Measurements from ENCODE around the gene C1QA.
"Not testable (repeated sequence)": the region's sequence is repeated elsewhere in the genome, so short reads cannot be mapped to it uniquely, and the experiment has no call there.

The C1QA gene

DNA sequence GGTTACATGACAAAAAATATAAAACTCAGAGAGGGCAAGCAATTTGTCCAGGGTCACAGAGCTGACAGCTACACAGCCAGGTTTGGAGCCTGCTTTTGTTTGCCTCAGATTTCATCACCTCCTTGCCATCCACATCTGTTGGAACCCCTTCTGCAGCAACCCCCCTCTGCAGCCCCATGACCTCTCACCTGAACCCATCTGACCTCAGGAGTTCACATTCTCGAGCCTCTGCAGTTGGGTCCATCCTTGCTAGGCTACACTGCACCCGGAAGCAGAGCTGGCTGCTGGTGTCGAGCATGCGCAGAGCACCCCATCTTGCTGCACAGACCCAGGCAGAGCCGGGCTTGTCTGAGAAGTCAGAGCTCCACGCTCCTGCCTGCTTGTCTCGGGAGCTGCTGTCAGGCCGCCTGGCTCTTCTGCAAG lies 26.6 kb downstream of the C1QA start:
- in situ Hi-C loops (cut with HindIII; ENCODE audit: low sequenced_read_pairs): no loop called here
- TF ChIP-seq, protein P1, sequence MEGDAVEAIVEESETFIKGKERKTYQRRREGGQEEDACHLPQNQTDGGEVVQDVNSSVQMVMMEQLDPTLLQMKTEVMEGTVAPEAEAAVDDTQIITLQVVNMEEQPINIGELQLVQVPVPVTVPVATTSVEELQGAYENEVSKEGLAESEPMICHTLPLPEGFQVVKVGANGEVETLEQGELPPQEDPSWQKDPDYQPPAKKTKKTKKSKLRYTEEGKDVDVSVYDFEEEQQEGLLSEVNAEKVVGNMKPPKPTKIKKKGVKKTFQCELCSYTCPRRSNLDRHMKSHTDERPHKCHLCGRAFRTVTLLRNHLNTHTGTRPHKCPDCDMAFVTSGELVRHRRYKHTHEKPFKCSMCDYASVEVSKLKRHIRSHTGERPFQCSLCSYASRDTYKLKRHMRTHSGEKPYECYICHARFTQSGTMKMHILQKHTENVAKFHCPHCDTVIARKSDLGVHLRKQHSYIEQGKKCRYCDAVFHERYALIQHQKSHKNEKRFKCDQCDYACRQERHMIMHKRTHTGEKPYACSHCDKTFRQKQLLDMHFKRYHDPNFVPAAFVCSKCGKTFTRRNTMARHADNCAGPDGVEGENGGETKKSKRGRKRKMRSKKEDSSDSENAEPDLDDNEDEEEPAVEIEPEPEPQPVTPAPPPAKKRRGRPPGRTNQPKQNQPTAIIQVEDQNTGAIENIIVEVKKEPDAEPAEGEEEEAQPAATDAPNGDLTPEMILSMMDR (IDR thresholded peaks at IDR 0.05; ENCODE audit: low read depth, low read length): no peak
- DNase-seq (ENCODE audit: low read depth, low spot score): no peak
- H3K4me3 ChIP-seq (ENCODE audit: low read depth, low read length): no peak overlapping the region

DNA sequence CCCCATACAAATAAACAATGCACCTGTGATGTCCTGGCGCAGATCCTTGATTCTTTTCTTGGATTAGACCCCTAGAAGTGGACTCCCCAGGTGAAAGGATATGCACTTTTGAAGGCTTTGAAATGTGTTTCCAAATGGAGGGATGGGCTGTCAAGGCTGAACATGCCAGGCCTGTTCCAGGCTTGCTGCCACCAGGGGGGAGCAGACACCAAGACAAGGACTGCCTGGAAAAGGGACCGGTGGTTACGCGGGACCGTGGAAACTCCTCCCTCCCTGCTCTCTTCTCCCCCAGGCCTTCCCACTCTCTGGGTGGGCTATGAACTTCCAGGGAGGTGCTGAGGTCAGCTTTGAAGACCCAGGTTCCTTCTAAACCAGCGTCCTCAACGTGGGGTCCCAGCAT lies 29.3 kb downstream of the C1QA start:
- no peak overlapping the region for H3K4me3 ChIP-seq (ENCODE audit: low read depth, low read length)
- DNase-seq (ENCODE audit: low read depth, low spot score): peak; percentile 20
- TF ChIP-seq, protein P1 (IDR thresholded peaks at IDR 0.05; ENCODE audit: low read depth, low read length): peak; percentile 66
- in situ Hi-C loops (cut with HindIII; ENCODE audit: low sequenced_read_pairs): no loop called here

DNA sequence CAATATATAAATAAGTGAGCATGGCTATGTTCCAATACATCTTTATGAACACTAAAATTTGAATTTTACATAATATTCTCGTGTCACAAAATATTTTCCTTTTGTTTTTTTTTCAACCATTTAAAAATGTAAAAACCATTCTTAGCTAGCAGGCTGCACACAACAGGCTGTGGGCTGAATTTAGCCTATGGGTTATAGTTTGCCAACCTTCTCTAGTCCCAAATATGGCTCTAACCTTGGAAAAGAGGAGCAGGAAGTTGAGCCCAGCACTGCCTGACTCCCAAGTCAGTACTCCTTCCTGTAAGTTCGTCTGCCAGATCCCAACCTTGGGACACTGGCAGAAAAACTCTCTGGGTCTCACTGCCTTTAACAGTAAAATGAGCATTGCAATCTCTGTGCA lies 30.0 kb downstream of the C1QA start:
- in situ Hi-C loops (cut with HindIII; ENCODE audit: low sequenced_read_pairs): no loop called here
- TF ChIP-seq, protein P1 (IDR thresholded peaks at IDR 0.05; ENCODE audit: low read depth, low read length): no peak
- DNase-seq (ENCODE audit: low read depth, low spot score): no peak
- no peak overlapping the region for H3K4me3 ChIP-seq (ENCODE audit: low read depth, low read length)

DNA sequence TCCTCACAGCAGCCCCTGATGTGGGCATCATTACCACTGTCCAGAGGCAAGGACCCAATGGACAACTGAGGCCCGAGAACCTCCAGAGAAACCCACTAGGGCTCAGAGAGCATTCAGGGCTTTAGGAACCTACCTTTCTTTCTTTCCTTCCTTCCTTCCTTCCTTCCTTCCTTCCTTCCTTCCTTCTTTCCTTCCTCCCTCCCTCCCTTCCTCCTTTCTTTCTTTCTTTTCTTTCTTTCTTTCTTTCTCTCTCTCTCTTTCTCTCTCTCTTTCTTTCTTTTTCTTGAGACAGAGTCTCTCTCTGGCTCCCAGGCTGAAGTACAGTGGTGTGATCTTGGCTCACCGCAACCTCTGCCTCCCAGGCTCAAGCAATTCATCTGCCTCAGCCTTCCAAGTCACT lies 32.4 kb downstream of the C1QA start:
- H3K4me3 ChIP-seq (ENCODE audit: low read depth, low read length); in situ Hi-C loops (cut with HindIII; ENCODE audit: low sequenced_read_pairs); DNase-seq (ENCODE audit: low read depth, low spot score): not testable (repeated sequence)

DNA sequence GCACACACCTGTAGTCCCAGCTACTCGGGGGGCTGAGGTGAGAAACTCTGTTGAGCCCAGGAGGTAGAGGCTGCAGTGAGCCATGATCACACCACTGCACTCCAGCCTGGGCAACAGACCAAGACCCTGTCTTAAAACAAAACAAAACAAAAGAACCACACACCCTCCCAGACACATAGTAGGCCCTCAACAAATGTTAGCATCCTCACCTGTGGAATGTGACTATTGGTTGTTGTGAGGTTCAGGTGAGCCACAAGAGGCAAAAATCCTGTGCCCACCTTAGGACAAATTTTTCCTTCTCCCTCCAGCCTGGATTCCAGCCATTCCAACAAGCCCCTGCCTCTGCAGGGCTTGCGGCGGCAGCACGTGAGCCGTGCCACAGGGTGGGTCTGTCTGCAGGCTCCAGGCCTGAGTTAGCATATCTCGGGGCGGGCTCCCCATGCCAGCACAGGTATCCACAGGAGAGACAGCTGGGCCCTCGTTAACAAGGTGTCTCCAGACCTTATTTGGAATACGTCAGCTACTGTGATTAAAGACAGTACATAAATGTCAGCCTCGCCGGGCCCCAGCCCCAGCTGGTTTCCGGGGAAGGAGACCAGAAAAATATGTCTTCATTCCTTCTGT lies 34.0 kb downstream of the C1QA start:
- in situ Hi-C loops (cut with HindIII; ENCODE audit: low sequenced_read_pairs): no loop called here
- DNase-seq (ENCODE audit: low read depth, low spot score): no peak
- no peak overlapping the region for H3K4me3 ChIP-seq (ENCODE audit: low read depth, low read length)
- TF ChIP-seq, protein P1 (IDR thresholded peaks at IDR 0.05; ENCODE audit: low read depth, low read length): no peak

DNA sequence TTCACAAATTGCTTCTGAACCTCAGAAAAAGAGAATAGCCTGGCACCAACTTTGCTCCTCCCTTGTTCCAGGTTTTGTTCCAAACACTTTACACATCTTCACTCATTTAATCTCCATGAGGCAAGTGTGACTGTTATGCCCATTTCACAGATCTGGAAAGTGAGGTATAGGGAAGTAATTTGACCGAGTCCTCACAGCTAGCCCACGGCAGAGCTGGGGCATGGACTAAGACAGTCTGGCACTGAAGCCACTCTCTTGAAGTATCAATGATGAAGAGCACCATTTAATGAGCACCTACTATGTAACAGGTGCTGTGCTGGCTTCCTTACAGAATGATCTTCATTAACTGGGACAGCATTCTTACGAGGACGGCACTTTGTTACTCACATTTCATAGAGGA lies 35.6 kb downstream of the C1QA start:
- no peak for DNase-seq (ENCODE audit: low read depth, low spot score)
- H3K4me3 ChIP-seq (ENCODE audit: low read depth, low read length): no peak overlapping the region
- in situ Hi-C loops (cut with HindIII; ENCODE audit: low sequenced_read_pairs): no loop called here
- TF ChIP-seq, protein P1 (IDR thresholded peaks at IDR 0.05; ENCODE audit: low read depth, low read length): no peak

DNA sequence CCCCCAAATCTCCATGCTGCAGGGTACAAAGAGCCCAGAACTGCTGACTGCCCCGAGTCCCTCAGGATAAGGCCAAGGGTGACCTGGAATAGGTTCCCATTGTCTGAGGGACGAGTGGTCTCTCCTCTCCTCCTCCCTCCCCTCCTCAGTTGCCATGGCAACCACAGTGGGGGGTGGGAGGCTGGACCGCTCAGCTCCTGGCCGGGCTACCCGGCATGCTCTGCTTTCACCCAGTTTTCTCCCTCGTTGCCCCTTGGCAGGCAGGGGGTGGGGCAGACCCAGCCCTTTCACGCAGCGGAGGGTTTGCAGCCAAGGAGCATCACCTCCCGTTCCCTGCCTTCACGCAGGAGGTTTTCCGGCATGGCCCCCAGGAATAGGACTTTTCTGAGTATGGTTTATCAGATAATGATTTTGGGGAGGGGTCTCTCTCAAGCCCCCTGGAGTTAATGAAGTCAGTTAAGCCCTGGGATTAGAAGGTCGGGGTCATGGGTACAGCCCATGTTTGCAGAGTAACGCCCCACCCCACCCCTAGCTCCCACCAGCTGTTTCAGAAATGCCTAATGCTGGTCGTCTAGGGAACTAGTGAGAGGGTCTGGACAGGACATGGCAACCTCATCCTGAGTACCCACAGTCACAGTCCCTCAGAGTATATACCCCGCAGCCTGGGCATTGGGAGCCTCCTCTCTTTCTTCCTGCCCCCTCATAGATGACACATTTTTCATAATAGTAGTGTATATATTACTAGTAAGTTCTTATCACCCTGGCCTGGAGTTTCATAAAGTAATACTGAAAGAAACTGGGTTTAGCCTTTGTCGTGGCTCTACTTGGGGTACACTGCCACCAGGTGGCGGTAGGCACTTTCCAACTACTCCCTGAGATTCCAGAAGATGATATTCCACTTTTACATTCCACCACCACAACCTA lies 37.3 kb downstream of the C1QA start:
- H3K4me3 ChIP-seq (ENCODE audit: low read depth, low read length): no peak overlapping the region
- TF ChIP-seq, protein P1 (IDR thresholded peaks at IDR 0.05; ENCODE audit: low read depth, low read length): peak; percentile 88
- DNase-seq (ENCODE audit: low read depth, low spot score): peak; percentile 70
- in situ Hi-C loops (cut with HindIII; ENCODE audit: low sequenced_read_pairs): no loop called here
